Astrocyte (in vitro differentiated cells and primary cell): ENCODE data around the gene XAGE1B. TPM values are rescaled to one million over a fixed set of nuclear protein-coding genes. Genes with fewer than 3 reads are reported as not detected.
A peak's percentile ranks its signal among the peaks of the same experiment; 100 is the strongest.
"Not testable (repeated sequence)": the region's sequence is repeated elsewhere in the genome, so short reads cannot be mapped to it uniquely, and the experiment has no call there.

Experiments
- DNase-seq: peaks from one replicate; pipeline ENCODE4 v3.0.0-alpha.2; 2010; ENCODE audit warnings: low read depth
- FAIRE-seq: peaks from 2 replicates; lab custom pipeline; 2011; peaks lifted over from hg19 to GRCh38; lab: Jason Lieb, UNC
- H2AFZ ChIP-seq: 2 replicates; pipeline ENCODE4 v1.6.0; 2012; ENCODE audit warnings: low read depth, low read length, inconsistent platforms
- H3K27ac ChIP-seq: 2 replicates; pipeline ENCODE4 v1.5.1; 2011; ENCODE audit warnings: low read depth, low read length, inconsistent platforms
- H3K27me3 ChIP-seq: 2 replicates; pipeline ENCODE4 v1.6.0; 2011; ENCODE audit warnings: low read length, inconsistent platforms; ENCODE audit not compliant: insufficient read depth
- H3K36me3 ChIP-seq: 2 replicates; pipeline ENCODE4 v1.5.1; 2011; ENCODE audit warnings: low read length, inconsistent platforms; ENCODE audit not compliant: insufficient read depth
- H3K4me1 ChIP-seq: 2 replicates; pipeline ENCODE4 v1.5.1; 2011; ENCODE audit warnings: low read length, inconsistent platforms; ENCODE audit not compliant: insufficient read depth
- H3K4me2 ChIP-seq: 2 replicates; pipeline ENCODE4 v1.6.0; 2012; ENCODE audit warnings: low read length, inconsistent platforms
- H3K4me3 ChIP-seq: 2 replicates; pipeline ENCODE4 v1.5.1; 2011; ENCODE audit warnings: low read depth, mild to moderate bottlenecking, low read length, inconsistent platforms; ENCODE audit not compliant: insufficient read depth
- H3K79me2 ChIP-seq: 2 replicates; pipeline ENCODE4 v1.6.0; 2012; ENCODE audit warnings: mild to moderate bottlenecking, low read length, inconsistent platforms; ENCODE audit not compliant: insufficient read depth
- H3K9ac ChIP-seq: 2 replicates; pipeline ENCODE4 v1.6.0; 2012; ENCODE audit warnings: mild to moderate bottlenecking, low read length, inconsistent platforms
- H3K9me3 ChIP-seq: 2 replicates; pipeline ENCODE4 v1.5.1; 2012; ENCODE audit warnings: low read depth, mild to moderate bottlenecking, low read length, inconsistent platforms; ENCODE audit not compliant: insufficient read depth
- H4K20me1 ChIP-seq: 2 replicates; pipeline ENCODE4 v1.6.0; 2012; ENCODE audit warnings: low read length, inconsistent platforms; ENCODE audit not compliant: insufficient read depth
- H3K27ac Mint-ChIP-seq: one replicate; pipeline ENCODE4 v1.8.0; 2021; ENCODE audit warnings: mild to moderate bottlenecking, mixed read lengths; ENCODE audit not compliant: unreplicated experiment
- H3K27me3 Mint-ChIP-seq: one replicate; pipeline ENCODE4 v1.8.0; 2021; ENCODE audit warnings: low read depth, mixed read lengths; ENCODE audit not compliant: unreplicated experiment
- H3K36me3 Mint-ChIP-seq: one replicate; pipeline ENCODE4 v1.8.0; 2021; ENCODE audit warnings: low read depth, mixed read lengths; ENCODE audit not compliant: unreplicated experiment
- H3K4me1 Mint-ChIP-seq: one replicate; pipeline ENCODE4 v1.8.0; 2021; ENCODE audit warnings: low read depth, mixed read lengths; ENCODE audit not compliant: unreplicated experiment
- H3K4me3 Mint-ChIP-seq: one replicate; pipeline ENCODE4 v1.8.0; 2021; ENCODE audit warnings: mild to moderate bottlenecking, moderate library complexity, mixed read lengths; ENCODE audit not compliant: unreplicated experiment
- H3K9me3 Mint-ChIP-seq: one replicate; pipeline ENCODE4 v1.8.0; 2021; ENCODE audit warnings: mild to moderate bottlenecking, mixed read lengths; ENCODE audit not compliant: unreplicated experiment
- CTCF ChIP-seq: IDR thresholded peaks from 2 replicates; pipeline ENCODE4 v1.5.1; 2011; ENCODE audit warnings: low read depth, mild to moderate bottlenecking, inconsistent platforms, low read length, moderate library complexity; ENCODE audit not compliant: insufficient read depth
- EZH2 ChIP-seq: IDR thresholded peaks from 2 replicates; pipeline ENCODE4 v1.6.1; 2012; ENCODE audit warnings: mild to moderate bottlenecking, low read length, inconsistent platforms; ENCODE audit not compliant: insufficient read depth
- total RNA-seq: library from RNA; stranded (reverse); gene quantifications from 2 replicates; pipeline ENCODE4 v1.2.1, GENCODE V29; 2021

XAGE1B gene
- total RNA-seq, 1 donor from 2014 or later, result not detected

DNA sequence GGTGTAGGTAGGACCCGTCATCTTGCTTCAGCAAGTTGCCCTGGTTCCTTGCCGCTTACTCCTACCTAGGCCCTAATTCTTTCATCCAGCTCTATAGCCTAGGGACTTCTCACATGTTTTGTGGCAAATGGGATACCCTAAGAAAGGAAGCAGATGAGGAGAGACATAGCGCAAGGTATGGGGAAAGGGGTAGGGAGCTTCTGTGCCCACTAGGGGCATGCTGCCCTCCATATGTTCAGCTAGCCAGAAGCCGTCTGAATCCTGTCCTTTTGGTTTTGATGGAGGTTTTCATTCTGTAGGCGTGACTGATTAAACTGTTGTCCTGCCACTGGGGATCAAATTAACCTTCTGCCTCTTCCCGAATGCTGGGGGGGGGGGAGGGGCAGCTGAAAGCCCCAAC, 5.7 kb downstream of the XAGE1B start:
- H3K4me3 ChIP-seq, FAIRE-seq: not testable (repeated sequence)

DNA sequence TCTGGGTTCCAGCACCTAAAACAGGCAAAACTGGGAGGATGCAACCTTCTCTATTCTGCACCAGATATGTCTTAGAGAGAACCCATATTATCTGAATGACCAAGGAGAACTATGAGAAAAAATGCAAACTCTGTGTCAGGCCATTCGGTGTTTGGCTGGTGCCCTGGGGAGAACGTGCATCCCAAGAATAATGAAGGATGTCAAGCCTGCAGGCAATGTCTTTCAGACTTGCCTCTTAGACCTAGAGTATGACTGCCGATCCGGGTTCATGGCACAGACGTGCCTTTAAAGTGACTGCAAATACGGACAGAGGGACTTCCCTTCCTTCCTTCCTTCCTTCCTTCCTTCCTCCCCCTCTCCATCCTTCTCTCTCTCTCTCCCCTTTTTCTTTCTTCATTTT, 6.9 kb downstream of the XAGE1B start:
- no peak for TF ChIP-seq EZH2
- TF ChIP-seq CTCF, result no peak
- no peak overlapping the region for H3K27ac ChIP-seq
- H3K4me3 ChIP-seq, result no peak overlapping the region
- no peaks in the 10 kb centered on the region for H3K27me3 ChIP-seq
- FAIRE-seq (no peak), DNase-seq (no peak)
- H3K36me3 Mint-ChIP-seq, result no peaks in the 10 kb centered on the region
- H2AFZ ChIP-seq, result no peak overlapping the region
- no peak overlapping the region for H3K27ac Mint-ChIP-seq
- no peaks in the 10 kb centered on the region for H3K36me3 ChIP-seq
- no peak overlapping the region for H3K9ac ChIP-seq
- no peaks in the 10 kb centered on the region for H3K79me2 ChIP-seq
- no peak overlapping the region for H3K4me3 Mint-ChIP-seq
- peaks cover 3% of the 10 kb centered on the region for H3K9me3 Mint-ChIP-seq
- peaks cover 7% of the 10 kb centered on the region for H3K27me3 Mint-ChIP-seq
- no peak overlapping the region for H3K4me2 ChIP-seq
- H4K20me1 ChIP-seq, result no peaks in the 10 kb centered on the region
- H3K9me3 ChIP-seq, result no peaks in the 10 kb centered on the region
- no peaks in the 10 kb centered on the region for H3K4me1 Mint-ChIP-seq
- no peaks in the 10 kb centered on the region for H3K4me1 ChIP-seq

More for the DNA sequence above, 5.7 kb downstream of the XAGE1B start:
- not testable (repeated sequence) for H3K4me2 ChIP-seq, H3K79me2 ChIP-seq, H3K4me3 Mint-ChIP-seq, H3K4me1 ChIP-seq, H2AFZ ChIP-seq, H3K27me3 ChIP-seq, H3K36me3 Mint-ChIP-seq, DNase-seq, H3K9ac ChIP-seq, H3K27ac ChIP-seq, H3K4me1 Mint-ChIP-seq, H3K27ac Mint-ChIP-seq, H3K9me3 Mint-ChIP-seq, H3K9me3 ChIP-seq, H3K36me3 ChIP-seq, H4K20me1 ChIP-seq, H3K27me3 Mint-ChIP-seq

DNA sequence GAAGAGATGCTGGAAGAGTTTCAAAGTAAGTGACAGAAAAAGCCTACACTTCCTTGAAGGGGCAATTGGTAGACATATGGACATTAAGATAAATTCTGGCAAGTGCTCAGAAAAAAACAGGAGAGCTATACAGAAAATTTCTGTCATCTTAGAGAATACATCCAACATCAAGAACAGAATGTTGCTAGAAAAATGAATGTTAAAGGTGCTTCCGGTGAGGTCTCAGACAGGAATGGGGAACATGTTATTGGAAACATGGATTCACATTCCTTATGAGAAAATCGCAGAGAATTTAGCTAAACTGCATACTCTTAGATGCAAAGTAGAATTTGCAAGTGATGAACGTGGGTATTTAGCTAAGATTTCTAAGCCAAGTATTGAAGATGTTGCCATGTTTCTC, 9.5 kb downstream of the XAGE1B start:
- H3K79me2 ChIP-seq, result no peaks in the 10 kb centered on the region
- H3K4me3 ChIP-seq, result no peak overlapping the region
- H3K27me3 Mint-ChIP-seq, result peaks cover 14% of the 10 kb centered on the region
- no peaks in the 10 kb centered on the region for H3K27me3 ChIP-seq
- no peaks in the 10 kb centered on the region for H3K4me1 ChIP-seq
- H3K4me2 ChIP-seq, result no peak overlapping the region
- H3K27ac Mint-ChIP-seq, result no peak overlapping the region
- H3K4me3 Mint-ChIP-seq, result no peak overlapping the region
- TF ChIP-seq EZH2, result no peak
- TF ChIP-seq CTCF, result no peak
- FAIRE-seq (peak; percentile 70), DNase-seq (no peak)
- H3K9ac ChIP-seq, result no peak overlapping the region
- H3K9me3 Mint-ChIP-seq, result peaks cover 3% of the 10 kb centered on the region
- H3K27ac ChIP-seq, result no peak overlapping the region
- no peaks in the 10 kb centered on the region for H3K36me3 Mint-ChIP-seq
- no peaks in the 10 kb centered on the region for H4K20me1 ChIP-seq
- H2AFZ ChIP-seq, result no peak overlapping the region
- no peaks in the 10 kb centered on the region for H3K36me3 ChIP-seq
- no peaks in the 10 kb centered on the region for H3K9me3 ChIP-seq
- H3K4me1 Mint-ChIP-seq, result no peaks in the 10 kb centered on the region
